ENCODE data around the gene RMND5B. TPM values are rescaled to one million over a fixed set of nuclear protein-coding genes. Genes with fewer than 3 reads are reported as not detected.

Gene RMND5B
- total RNA-seq, 1 experiment from 2014 or later = 48.4 TPM

DNA sequence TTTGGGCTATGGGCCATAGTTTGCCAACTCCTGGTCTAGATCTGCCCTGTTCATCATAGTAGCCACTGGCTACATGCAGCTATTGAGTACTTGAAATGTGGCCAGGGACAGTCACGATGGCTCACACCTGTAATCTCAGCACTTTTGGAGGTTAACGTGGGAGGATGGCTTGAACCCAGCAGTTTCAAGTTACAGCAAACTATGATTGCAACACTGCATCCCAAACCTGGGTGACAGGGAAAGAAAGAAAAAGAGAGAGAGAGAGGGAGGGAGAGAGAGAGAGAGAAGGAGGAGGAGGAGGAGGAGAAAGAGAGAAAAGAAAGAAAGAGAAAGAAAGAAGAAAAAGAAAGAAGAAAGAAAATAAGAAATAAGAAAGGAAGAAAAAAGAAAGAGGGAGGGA is 61.4 kb downstream of the RMND5B start:
- POLR2A ChIA-PET = no interaction called here

DNA sequence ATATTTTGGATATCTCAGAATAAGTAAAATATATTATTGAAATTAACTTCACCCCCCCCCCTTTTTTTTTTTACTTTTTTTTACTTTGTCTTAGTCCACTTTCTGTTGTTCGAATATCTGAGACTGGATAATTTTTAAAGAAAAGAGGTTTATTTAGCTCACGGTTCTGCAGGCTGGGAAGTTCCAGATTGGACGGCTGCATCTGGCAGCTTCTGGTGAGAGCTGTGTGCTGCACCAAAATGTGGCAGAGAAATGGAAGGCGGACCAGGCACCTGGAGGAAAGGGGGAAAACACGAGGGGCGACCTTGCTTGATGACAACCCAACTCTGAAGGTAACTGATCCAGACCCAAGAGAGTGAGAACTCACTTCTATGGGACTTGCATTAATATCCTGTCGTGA is 62.0 kb downstream of the RMND5B start:
- H3K4me1 ChIP-seq = no peaks in the 10 kb centered on the region
- H3K27me3 Mint-ChIP-seq (ENCODE audit: insufficient read depth, unreplicated experiment) = peaks cover 7% of the 10 kb centered on the region
- H3K36me3 ChIP-seq (ENCODE audit: control insufficient read depth, insufficient read depth, low read length) = no peaks in the 10 kb centered on the region
- ChIA-PET CTCF (interaction anchor here (0.6 kb wide), 1 partner anchor 111 kb away, joined by 4 read pairs; no protein-coding TSS in a partner anchor), POLR2A (no interaction called here)
- no peaks in the 10 kb centered on the region for H3K9me3 ChIP-seq
- TF ChIP-seq, protein P1, sequence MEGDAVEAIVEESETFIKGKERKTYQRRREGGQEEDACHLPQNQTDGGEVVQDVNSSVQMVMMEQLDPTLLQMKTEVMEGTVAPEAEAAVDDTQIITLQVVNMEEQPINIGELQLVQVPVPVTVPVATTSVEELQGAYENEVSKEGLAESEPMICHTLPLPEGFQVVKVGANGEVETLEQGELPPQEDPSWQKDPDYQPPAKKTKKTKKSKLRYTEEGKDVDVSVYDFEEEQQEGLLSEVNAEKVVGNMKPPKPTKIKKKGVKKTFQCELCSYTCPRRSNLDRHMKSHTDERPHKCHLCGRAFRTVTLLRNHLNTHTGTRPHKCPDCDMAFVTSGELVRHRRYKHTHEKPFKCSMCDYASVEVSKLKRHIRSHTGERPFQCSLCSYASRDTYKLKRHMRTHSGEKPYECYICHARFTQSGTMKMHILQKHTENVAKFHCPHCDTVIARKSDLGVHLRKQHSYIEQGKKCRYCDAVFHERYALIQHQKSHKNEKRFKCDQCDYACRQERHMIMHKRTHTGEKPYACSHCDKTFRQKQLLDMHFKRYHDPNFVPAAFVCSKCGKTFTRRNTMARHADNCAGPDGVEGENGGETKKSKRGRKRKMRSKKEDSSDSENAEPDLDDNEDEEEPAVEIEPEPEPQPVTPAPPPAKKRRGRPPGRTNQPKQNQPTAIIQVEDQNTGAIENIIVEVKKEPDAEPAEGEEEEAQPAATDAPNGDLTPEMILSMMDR (IDR thresholded peaks at IDR 0.05; ENCODE audit: insufficient read depth in 1 of 2, low read depth in 1 of 2, low read length in 1 of 2, severe bottlenecking in 1 of 2, unreplicated experiment in 1 of 2) = no peak
- DNase-seq = no peak
- H3K4me1 Mint-ChIP-seq (ENCODE audit: low read depth, unreplicated experiment) = no peaks in the 10 kb centered on the region
- intact Hi-C loops (cut with micrococcal nuclease; ENCODE audit: unreplicated experiment) = no loop called here
- no peak overlapping the region for H3K27ac Mint-ChIP-seq (ENCODE audit: unreplicated experiment)
- H3K27me3 ChIP-seq (replicated peaks; ENCODE audit: control insufficient read depth, insufficient read depth, low read length) = no peaks in the 10 kb centered on the region
- peaks cover 8% of the 10 kb centered on the region for H3K36me3 Mint-ChIP-seq (ENCODE audit: insufficient read depth, unreplicated experiment)
- no peak overlapping the region for H3K4me3 Mint-ChIP-seq (ENCODE audit: unreplicated experiment)
- no TSS peak for BruUV-seq (replicated peaks)
- no peak overlapping the region for H3K4me3 ChIP-seq (ENCODE audit: low read depth, low read length)
- H3K9me3 Mint-ChIP-seq (ENCODE audit: unreplicated experiment) = peaks cover 15% of the 10 kb centered on the region

More for the DNA sequence above, 61.4 kb downstream of the RMND5B start:
- H3K36me3 ChIP-seq (ENCODE audit: control insufficient read depth, insufficient read depth, low read length) = no peaks in the 10 kb centered on the region
- H3K36me3 Mint-ChIP-seq (ENCODE audit: insufficient read depth, unreplicated experiment) = peaks cover 8% of the 10 kb centered on the region
- H3K4me3 ChIP-seq (ENCODE audit: low read depth, low read length) = no peak overlapping the region
- H3K4me3 Mint-ChIP-seq (ENCODE audit: unreplicated experiment) = no peak overlapping the region
- no peak for DNase-seq
- CTCF ChIA-PET = no interaction called here
- H3K27me3 ChIP-seq (replicated peaks; ENCODE audit: control insufficient read depth, insufficient read depth, low read length) = no peaks in the 10 kb centered on the region
- TF ChIP-seq, protein P1 (IDR thresholded peaks at IDR 0.05; ENCODE audit: insufficient read depth in 1 of 2, low read depth in 1 of 2, low read length in 1 of 2, severe bottlenecking in 1 of 2, unreplicated experiment in 1 of 2) = no peak
- H3K4me1 ChIP-seq = no peaks in the 10 kb centered on the region
- BruUV-seq (replicated peaks) = no TSS peak
- no peak overlapping the region for H3K27ac Mint-ChIP-seq (ENCODE audit: unreplicated experiment)
- peaks cover 15% of the 10 kb centered on the region for H3K9me3 Mint-ChIP-seq (ENCODE audit: unreplicated experiment)
- H3K4me1 Mint-ChIP-seq (ENCODE audit: low read depth, unreplicated experiment) = no peaks in the 10 kb centered on the region
- H3K27me3 Mint-ChIP-seq (ENCODE audit: insufficient read depth, unreplicated experiment) = peaks cover 7% of the 10 kb centered on the region
- no peaks in the 10 kb centered on the region for H3K9me3 ChIP-seq
- intact Hi-C loops (cut with micrococcal nuclease; ENCODE audit: unreplicated experiment) = no loop called here

DNA sequence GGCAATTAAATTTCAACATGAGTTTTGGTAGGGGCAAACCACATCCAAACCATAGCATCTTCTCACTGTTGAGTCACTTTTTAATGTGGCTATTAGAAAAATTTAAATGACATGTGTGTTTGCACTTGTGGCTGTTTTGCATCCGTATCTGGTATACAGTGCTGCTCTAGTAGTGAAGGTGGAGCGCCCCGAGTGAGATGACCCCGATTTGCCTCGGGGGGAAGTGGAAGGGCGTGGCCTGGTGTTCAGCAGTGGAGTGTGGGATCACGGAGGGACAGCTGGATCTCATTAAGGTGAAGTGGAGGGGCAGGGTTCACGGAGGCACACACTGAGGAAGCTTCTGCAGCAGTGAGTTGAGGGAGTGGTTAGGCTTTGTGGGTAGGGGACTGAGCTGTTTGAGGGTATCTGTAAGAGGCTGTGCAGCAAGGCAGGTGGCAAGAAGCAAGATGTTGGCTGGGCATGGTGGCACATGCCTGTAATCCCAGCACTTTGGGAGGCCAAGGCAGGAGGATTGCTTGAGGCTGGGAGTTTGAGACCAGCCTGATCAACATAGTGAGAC is 62.5 kb downstream of the RMND5B start:
- Mint-ChIP-seq H3K4me1 (ENCODE audit: low read depth, unreplicated experiment) (no peaks in the 10 kb centered on the region), H3K36me3 (ENCODE audit: insufficient read depth, unreplicated experiment) (peaks cover 5% of the 10 kb centered on the region), H3K27ac (ENCODE audit: unreplicated experiment) (no peak overlapping the region), H3K27me3 (ENCODE audit: insufficient read depth, unreplicated experiment) (peaks cover 7% of the 10 kb centered on the region), H3K4me3 (ENCODE audit: unreplicated experiment) (no peak overlapping the region), H3K9me3 (ENCODE audit: unreplicated experiment) (peaks cover 15% of the 10 kb centered on the region)
- no peak for DNase-seq
- H3K9me3 ChIP-seq = no peaks in the 10 kb centered on the region
- H3K36me3 ChIP-seq (ENCODE audit: control insufficient read depth, insufficient read depth, low read length) = no peaks in the 10 kb centered on the region
- intact Hi-C loops (cut with micrococcal nuclease; ENCODE audit: unreplicated experiment) = no loop called here
- no TSS peak for BruUV-seq (replicated peaks)
- POLR2A ChIA-PET = no interaction called here
- CTCF ChIA-PET = interaction anchor here (0.6 kb wide), 1 partner anchor 112 kb away, joined by 4 read pairs; no protein-coding TSS in a partner anchor
- H3K27me3 ChIP-seq (replicated peaks; ENCODE audit: control insufficient read depth, insufficient read depth, low read length) = no peaks in the 10 kb centered on the region
- TF ChIP-seq, protein P1 (IDR thresholded peaks at IDR 0.05; ENCODE audit: insufficient read depth in 1 of 2, low read depth in 1 of 2, low read length in 1 of 2, severe bottlenecking in 1 of 2, unreplicated experiment in 1 of 2) = no peak
- no peaks in the 10 kb centered on the region for H3K4me1 ChIP-seq
- no peak overlapping the region for H3K4me3 ChIP-seq (ENCODE audit: low read depth, low read length)

Data from Caco-2 (cell line).